Suppressor macrophage (primary cell): ENCODE data around the gene NPHP4.

Experiments
- DNase-seq, 4 experiments: peaks; one replicate each; pipeline ENCODE4 v3.0.0-alpha.2; 2020 to 2022

The NPHP4 gene

DNA sequence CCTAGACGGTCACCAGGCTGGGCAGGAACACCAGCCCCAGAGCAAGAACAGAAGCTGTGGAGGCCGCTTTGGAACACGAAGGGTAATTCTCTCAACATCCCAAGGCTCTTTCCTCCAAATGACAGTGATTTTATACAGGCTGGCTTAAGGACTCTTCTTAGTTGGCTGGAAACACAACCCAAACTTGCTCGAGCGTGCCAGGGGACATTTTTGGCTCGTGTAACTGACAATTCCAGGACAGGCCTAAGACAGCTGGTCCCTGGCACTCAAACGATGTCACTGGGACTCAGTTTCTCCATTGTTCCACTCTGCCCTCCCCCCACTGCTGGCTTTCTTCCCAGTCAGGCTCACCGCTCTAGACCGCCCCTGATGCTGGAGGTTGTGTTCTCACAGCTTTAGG is 164.7 kb downstream of the NPHP4 start:
- no peak for DNase-seq

DNA sequence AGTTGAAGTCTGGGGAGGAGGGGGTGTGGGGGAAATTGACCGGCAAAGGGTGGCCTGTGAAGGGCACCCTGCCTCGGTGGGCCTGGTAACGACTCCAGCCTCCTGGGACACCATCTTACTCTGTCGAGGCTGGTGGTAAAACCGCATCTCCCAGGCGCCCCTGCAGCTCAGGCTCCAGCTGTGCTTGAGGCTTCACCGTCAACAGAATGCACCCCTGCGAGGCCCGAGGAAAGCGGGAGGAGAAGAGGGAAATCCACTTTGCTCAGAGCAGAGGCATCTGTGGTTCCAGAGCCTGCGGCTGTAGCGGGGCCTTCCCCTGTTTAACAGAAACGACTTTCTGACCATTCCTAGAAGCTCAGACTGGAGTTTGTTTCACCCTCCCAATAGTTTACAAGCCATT is 165.6 kb downstream of the NPHP4 start:
- DNase-seq: no peak

GRCh38 chr1:5822726-5823125 is 169.5 kb downstream of the NPHP4 start:
- no peak for DNase-seq

- no peak for DNase-seq
Observed at GRCh38 chr1:5822266-5822665, 170.0 kb downstream of the NPHP4 start.

GRCh38 chr1:5821540-5822176 is 170.6 kb downstream of the NPHP4 start:
- no peak for DNase-seq

DNA sequence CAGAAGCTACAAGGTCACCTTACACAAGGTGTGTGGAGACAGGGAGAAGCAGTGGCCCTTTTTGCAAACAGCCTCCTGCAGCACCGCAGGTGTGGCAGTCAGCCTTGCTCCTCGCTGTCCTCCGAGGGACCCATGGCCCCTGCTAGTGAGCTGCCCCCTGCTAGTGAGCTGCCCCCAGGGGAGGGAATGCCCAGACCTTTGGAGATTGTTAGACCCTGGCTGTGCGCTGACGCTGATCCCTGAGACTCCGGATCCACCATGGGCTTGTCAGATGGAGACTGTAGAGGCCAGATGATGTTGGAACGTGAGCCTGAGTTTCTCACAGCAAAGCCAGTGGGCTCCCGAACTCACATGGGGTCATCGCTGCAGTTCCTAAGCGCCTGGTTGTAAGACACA is 172.2 kb downstream of the NPHP4 start:
- no peak for DNase-seq

DNA sequence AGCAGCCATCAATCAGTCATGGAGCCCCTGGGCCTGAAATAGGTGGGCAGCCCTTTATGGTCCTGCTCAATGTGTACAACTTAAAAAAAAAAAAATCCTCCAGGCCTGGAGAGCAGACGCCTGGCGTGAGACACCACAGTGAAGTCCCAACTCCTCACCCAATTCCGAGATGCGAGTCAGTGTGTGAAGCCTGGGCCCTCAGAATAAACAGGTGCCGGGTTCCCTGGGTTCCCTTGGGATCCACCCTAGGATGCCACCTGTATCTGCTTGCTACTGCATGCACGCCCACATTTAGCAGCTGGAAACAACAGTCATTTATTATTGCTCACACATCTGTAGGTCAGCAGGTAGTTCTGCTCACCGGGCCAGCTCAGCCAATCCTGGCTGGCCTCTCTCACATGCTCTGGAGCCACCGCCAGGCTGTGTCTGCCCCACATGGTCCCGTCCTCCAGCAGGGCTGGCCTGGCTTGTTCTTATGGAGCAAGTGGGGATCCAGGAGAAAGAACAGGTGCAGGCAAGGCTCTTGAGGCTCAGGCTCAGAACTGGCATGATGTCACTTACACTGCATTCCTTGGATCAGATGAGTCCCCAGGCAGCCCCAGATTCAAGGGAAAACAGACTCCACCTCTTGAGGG is 172.7 kb downstream of the NPHP4 start:
- no peak for DNase-seq

DNA sequence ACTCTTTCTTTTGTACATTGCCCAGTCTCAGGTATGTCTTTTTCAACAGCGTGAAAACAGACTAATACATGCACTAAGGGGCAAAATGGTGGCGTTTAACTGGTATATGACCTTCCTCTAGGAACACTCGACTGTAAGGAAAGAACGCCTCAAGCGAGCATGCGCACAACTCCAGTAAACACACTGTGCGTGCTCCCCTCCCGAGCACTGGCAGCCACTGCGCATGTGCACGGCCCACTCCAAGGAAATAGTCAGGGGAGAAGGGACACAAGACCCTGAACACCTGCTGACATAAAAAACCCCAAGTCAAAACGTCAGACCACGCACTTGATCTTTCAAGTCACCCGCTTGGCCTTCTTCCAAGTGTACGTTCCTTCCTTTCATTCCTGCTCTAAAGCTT is 173.5 kb downstream of the NPHP4 start:
- no peak for DNase-seq

- DNase-seq: no peak
Observed at GRCh38 chr1:5815716-5816115, 176.5 kb downstream of the NPHP4 start.

DNA sequence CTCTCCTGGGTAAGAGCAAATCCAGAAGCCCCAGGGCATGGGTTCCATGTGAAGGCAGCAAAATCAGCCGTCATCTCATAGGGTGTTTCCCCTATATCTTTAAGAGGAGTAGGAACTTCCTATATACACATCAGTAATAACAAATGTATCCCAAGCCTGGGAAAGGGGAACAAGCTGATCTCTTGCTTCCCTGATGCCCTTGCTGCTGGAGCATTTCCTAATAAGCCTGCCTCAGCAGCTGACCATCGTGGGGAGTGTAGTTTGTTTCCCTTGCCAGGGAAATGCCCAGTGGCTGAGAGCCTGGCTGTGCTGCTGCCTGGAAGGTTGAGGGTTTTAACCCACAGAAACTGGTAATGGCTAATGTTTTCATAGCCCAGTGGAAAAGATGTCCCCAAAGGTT is 177.0 kb downstream of the NPHP4 start:
- DNase-seq: peak; percentile 17 to 54 (median 50)

GRCh38 chr1:5814046-5814619 is 178.1 kb downstream of the NPHP4 start:
- DNase-seq: no peak

GRCh38 chr1:5813480-5813879 is 178.7 kb downstream of the NPHP4 start:
- no peak for DNase-seq
